Measurements from ENCODE around the gene KLHL36. TPM values are rescaled to one million over a fixed set of nuclear protein-coding genes. Genes with fewer than 3 reads are reported as not detected.

KLHL36 gene
- total and polyA plus RNA-seq, 8 donors = 23.8 to 50.9 (median 28.3) TPM

DNA sequence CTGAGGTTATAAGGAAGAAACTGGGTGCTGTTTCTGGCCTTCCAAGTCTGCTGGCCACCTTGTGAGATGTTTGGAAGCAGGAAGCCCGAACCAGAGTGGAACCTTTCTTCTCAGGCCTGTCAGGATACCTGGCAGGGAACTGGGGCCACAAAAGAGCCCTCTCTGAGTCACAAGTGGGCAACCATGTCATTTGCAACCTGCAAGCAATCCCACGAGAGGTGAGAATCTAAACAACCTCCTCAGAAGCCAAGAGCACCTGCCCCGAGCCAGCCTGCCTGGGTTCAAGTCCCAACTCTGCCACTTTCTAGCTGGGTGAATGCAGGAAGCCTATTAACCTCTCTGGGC, 33.7 kb upstream of the KLHL36 start:
- H3K27ac ChIP-seq = peak overlapping the region in 1 of 2 donors; percentile 37

DNA sequence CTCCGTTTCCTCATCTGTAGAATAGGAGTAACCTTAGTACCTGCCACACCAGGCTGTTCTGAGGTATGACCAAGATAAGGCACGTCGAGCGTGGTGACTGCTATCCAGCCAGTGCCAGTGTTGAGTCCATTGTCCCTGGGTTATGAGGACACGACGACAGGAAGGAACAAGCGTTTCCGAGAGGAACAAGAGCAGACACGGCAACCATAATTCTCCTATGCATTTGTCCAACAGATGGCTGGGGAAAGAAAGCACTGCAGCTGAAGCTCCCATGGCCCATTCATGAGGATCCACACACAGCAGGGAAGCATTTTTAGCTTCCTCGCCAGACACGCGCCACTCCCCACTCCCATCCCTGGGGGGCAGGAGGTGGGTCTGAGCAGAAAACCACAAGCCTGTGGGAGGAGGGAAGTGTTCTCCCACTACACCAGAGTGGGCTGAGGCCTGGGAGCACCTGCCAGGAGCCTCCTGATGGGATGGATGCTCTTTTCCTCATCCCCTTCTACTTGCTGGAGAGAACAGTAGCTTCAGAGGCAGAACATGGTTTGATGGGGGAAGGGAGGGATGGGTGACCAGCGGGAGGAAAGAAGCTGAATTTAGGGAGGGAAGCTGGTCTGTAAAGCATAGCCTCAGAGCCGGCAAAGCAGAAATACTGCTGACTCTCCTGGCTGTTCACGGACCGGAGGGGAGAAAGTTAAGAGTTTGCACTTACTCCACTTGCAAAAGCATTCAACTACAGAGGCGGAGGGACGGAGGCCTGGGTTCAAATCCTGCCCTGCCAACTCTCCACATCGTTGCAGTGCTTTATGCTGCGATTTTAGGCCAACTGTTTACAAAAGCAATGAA, 33.1 kb upstream of the KLHL36 start:
- peaks cover 0 to 12% of the 10 kb centered on the region in 2 donors for H3K36me3 ChIP-seq
- intact Hi-C loops (cut with DNase I) = no loop called here
- H3K4me3 ChIP-seq = peak overlapping the region in 1 of 2 donors; percentile 90
- no peak for DNase-seq
- peaks cover 0 to 3% of the 10 kb centered on the region in 2 donors for H3K9me3 ChIP-seq
- peaks cover 0 to 9% of the 10 kb centered on the region in 2 donors for H3K27me3 ChIP-seq
- peaks cover 13 to 84% of the 10 kb centered on the region in 2 donors for H3K4me1 ChIP-seq
- no peak for ATAC-seq
- H3K27ac ChIP-seq = peak overlapping the region in 1 of 2 donors; percentile 37
- TF ChIP-seq, protein P1, sequence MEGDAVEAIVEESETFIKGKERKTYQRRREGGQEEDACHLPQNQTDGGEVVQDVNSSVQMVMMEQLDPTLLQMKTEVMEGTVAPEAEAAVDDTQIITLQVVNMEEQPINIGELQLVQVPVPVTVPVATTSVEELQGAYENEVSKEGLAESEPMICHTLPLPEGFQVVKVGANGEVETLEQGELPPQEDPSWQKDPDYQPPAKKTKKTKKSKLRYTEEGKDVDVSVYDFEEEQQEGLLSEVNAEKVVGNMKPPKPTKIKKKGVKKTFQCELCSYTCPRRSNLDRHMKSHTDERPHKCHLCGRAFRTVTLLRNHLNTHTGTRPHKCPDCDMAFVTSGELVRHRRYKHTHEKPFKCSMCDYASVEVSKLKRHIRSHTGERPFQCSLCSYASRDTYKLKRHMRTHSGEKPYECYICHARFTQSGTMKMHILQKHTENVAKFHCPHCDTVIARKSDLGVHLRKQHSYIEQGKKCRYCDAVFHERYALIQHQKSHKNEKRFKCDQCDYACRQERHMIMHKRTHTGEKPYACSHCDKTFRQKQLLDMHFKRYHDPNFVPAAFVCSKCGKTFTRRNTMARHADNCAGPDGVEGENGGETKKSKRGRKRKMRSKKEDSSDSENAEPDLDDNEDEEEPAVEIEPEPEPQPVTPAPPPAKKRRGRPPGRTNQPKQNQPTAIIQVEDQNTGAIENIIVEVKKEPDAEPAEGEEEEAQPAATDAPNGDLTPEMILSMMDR (IDR thresholded peaks at IDR 0.05) = no peak

More for the DNA sequence above, 33.7 kb upstream of the KLHL36 start:
- peaks cover 0 to 5% of the 10 kb centered on the region in 2 donors for H3K9me3 ChIP-seq
- TF ChIP-seq, protein P1 (IDR thresholded peaks at IDR 0.05) = no peak
- peaks cover 0 to 9% of the 10 kb centered on the region in 2 donors for H3K27me3 ChIP-seq
- DNase-seq = peak in 1 of 4 donors; percentile 26
- H3K4me1 ChIP-seq = peaks cover 13 to 87% of the 10 kb centered on the region in 2 donors
- H3K36me3 ChIP-seq = peaks cover 0 to 12% of the 10 kb centered on the region in 2 donors
- no peak for ATAC-seq
- intact Hi-C loops (cut with DNase I) = no loop called here
- H3K4me3 ChIP-seq = peak overlapping the region in 1 of 2 donors; percentile 90

DNA sequence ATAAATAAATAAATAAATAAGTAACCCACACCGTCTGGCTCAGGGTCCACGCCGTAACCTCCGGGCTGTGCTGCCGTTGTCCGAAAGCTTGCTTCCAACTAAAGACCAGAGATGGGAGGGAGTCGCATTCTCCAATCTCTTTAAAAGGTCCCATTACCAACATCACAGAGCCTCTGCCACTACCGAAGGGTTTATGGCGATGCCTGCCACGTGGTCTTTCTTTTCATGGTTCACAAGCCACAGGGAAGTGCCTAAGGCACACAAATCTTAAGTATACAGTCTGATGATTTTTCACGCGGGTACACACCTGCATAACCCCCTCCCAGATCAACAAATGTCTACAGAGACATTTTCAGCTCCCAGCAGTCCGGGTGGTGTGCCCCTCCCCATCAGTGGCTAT, 31.8 kb upstream of the KLHL36 start:
- intact Hi-C loops (cut with DNase I) = no loop called here
- no peak for DNase-seq
- Histone ChIP-seq H3K27ac (peak overlapping the region; percentile 53 to 90), H3K4me1 (peaks cover 10 to 70% of the 10 kb centered on the region in 2 donors), H3K4me3 (peak overlapping the region; percentile 78 to 90), H3K27me3 (peaks cover 0 to 9% of the 10 kb centered on the region in 2 donors), H3K36me3 (peaks cover 0 to 12% of the 10 kb centered on the region in 2 donors), H3K9me3 (no peaks in the 10 kb centered on the region)
- TF ChIP-seq, protein P1 (IDR thresholded peaks at IDR 0.05) = no peak
- no peak for ATAC-seq

DNA sequence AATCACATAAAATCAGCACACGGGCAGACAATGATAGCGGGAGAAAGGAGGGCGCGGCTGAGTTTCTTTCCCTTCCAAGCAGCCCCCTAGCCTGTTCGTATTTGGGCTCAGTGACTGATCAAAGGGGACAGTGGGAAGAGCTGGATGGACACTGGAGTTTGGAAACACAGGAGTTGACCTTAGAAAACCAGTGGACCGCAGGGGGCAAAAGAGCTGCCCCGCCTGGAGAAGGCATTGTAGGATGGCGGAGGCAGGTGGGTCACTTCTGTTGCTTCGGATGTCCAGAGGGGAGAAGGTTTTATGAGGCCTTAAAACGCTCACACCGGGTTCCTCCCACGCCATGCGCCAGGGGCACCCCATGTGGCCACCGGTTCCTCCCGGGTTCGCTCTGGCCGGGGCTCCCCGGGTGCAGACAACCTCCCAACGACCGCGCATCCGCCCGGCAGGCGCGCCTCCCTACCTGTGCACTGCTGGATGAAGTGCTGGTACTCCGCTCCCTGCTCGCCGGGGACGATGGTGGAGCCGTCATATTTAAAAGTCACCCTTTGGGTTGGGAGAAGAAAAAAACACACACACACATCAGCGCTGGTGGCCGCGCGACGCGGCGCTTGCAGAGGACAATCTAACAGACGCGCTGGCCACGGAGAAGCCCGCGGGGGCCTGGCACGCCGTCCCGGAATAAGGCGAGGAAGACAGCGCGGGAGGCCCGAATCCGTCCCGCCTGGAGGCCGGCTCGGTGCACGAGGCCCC, 31.1 kb upstream of the KLHL36 start:
- Histone ChIP-seq H3K9me3 (no peaks in the 10 kb centered on the region), H3K4me1 (peaks cover 5 to 70% of the 10 kb centered on the region in 2 donors), H3K27ac (peak overlapping the region; percentile 53 to 90), H3K27me3 (peaks cover 0 to 9% of the 10 kb centered on the region in 2 donors), H3K36me3 (peaks cover 0 to 6% of the 10 kb centered on the region in 2 donors), H3K4me3 (peak overlapping the region; percentile 78 to 90)
- DNase-seq (peak in 1 of 4 donors; percentile 90), ATAC-seq (peak; percentile 10)
- intact Hi-C loops (cut with DNase I) = no loop called here
- TF ChIP-seq, protein P1 (IDR thresholded peaks at IDR 0.05) = no peak
